Astrocyte (in vitro differentiated cells and primary cell): Measurements from ENCODE around the gene MYOCD. TPM values are rescaled to one million over a fixed set of nuclear protein-coding genes. Genes with fewer than 3 reads are reported as not detected.

Source experiments
- DNase-seq: peaks from one replicate; pipeline ENCODE4 v3.0.0-alpha.2; 2010; ENCODE audit warnings: low read depth
- FAIRE-seq: peaks from 2 replicates; lab custom pipeline; 2011; peaks lifted over from hg19 to GRCh38; lab: Jason Lieb, UNC
- H2AFZ ChIP-seq: 2 replicates; pipeline ENCODE4 v1.6.0; 2012; ENCODE audit warnings: low read depth, low read length, inconsistent platforms
- H3K27ac ChIP-seq: 2 replicates; pipeline ENCODE4 v1.5.1; 2011; ENCODE audit warnings: low read depth, low read length, inconsistent platforms
- H3K27me3 ChIP-seq: 2 replicates; pipeline ENCODE4 v1.6.0; 2011; ENCODE audit warnings: low read length, inconsistent platforms; ENCODE audit not compliant: insufficient read depth
- H3K36me3 ChIP-seq: 2 replicates; pipeline ENCODE4 v1.5.1; 2011; ENCODE audit warnings: low read length, inconsistent platforms; ENCODE audit not compliant: insufficient read depth
- H3K4me1 ChIP-seq: 2 replicates; pipeline ENCODE4 v1.5.1; 2011; ENCODE audit warnings: low read length, inconsistent platforms; ENCODE audit not compliant: insufficient read depth
- H3K4me2 ChIP-seq: 2 replicates; pipeline ENCODE4 v1.6.0; 2012; ENCODE audit warnings: low read length, inconsistent platforms
- H3K4me3 ChIP-seq: 2 replicates; pipeline ENCODE4 v1.5.1; 2011; ENCODE audit warnings: low read depth, mild to moderate bottlenecking, low read length, inconsistent platforms; ENCODE audit not compliant: insufficient read depth
- H3K79me2 ChIP-seq: 2 replicates; pipeline ENCODE4 v1.6.0; 2012; ENCODE audit warnings: mild to moderate bottlenecking, low read length, inconsistent platforms; ENCODE audit not compliant: insufficient read depth
- H3K9ac ChIP-seq: 2 replicates; pipeline ENCODE4 v1.6.0; 2012; ENCODE audit warnings: mild to moderate bottlenecking, low read length, inconsistent platforms
- H3K9me3 ChIP-seq: 2 replicates; pipeline ENCODE4 v1.5.1; 2012; ENCODE audit warnings: low read depth, mild to moderate bottlenecking, low read length, inconsistent platforms; ENCODE audit not compliant: insufficient read depth
- H4K20me1 ChIP-seq: 2 replicates; pipeline ENCODE4 v1.6.0; 2012; ENCODE audit warnings: low read length, inconsistent platforms; ENCODE audit not compliant: insufficient read depth
- H3K27ac Mint-ChIP-seq: one replicate; pipeline ENCODE4 v1.8.0; 2021; ENCODE audit warnings: mild to moderate bottlenecking, mixed read lengths; ENCODE audit not compliant: unreplicated experiment
- H3K27me3 Mint-ChIP-seq: one replicate; pipeline ENCODE4 v1.8.0; 2021; ENCODE audit warnings: low read depth, mixed read lengths; ENCODE audit not compliant: unreplicated experiment
- H3K36me3 Mint-ChIP-seq: one replicate; pipeline ENCODE4 v1.8.0; 2021; ENCODE audit warnings: low read depth, mixed read lengths; ENCODE audit not compliant: unreplicated experiment
- H3K4me1 Mint-ChIP-seq: one replicate; pipeline ENCODE4 v1.8.0; 2021; ENCODE audit warnings: low read depth, mixed read lengths; ENCODE audit not compliant: unreplicated experiment
- H3K4me3 Mint-ChIP-seq: one replicate; pipeline ENCODE4 v1.8.0; 2021; ENCODE audit warnings: mild to moderate bottlenecking, moderate library complexity, mixed read lengths; ENCODE audit not compliant: unreplicated experiment
- H3K9me3 Mint-ChIP-seq: one replicate; pipeline ENCODE4 v1.8.0; 2021; ENCODE audit warnings: mild to moderate bottlenecking, mixed read lengths; ENCODE audit not compliant: unreplicated experiment
- EZH2 ChIP-seq: IDR thresholded peaks from 2 replicates; pipeline ENCODE4 v1.6.1; 2012; ENCODE audit warnings: mild to moderate bottlenecking, low read length, inconsistent platforms; ENCODE audit not compliant: insufficient read depth
- total RNA-seq: library from RNA; stranded (reverse); gene quantifications from 2 replicates; pipeline ENCODE4 v1.2.1, GENCODE V29; 2021
- TF ChIP-seq, protein P1 (sequence below): IDR thresholded peaks from 2 replicates; pipeline ENCODE4 v1.5.1; 2011; ENCODE audit warnings: low read depth, mild to moderate bottlenecking, inconsistent platforms, low read length, moderate library complexity; ENCODE audit not compliant: insufficient read depth

The MYOCD gene
- total RNA-seq, 1 donor from 2014 or later: 2.8 TPM

DNA sequence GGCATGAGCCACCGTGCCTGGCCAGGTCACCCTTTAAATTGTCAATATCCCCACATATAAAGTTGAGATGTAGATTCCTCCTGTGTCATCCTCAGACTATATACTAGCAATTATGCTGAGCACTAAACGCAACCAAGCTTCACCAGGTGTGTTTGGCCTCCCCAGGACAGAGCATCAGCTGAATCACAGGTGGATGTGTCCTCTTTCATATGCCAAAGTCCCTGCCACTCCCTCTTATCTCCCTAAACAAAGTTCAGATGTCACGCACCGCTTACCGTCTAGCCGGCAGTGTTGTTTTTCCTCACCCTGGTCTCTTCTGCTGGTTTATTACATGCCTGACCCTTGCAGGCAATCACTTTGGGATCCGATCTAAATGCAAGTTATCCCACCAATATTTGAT, 79.8 kb downstream of the MYOCD start:
- H3K4me1 ChIP-seq: peaks cover 12% of the 10 kb centered on the region
- no peak overlapping the region for H2AFZ ChIP-seq
- no peaks in the 10 kb centered on the region for H3K79me2 ChIP-seq
- no peak overlapping the region for H3K9ac ChIP-seq
- no peaks in the 10 kb centered on the region for H3K27me3 ChIP-seq
- H4K20me1 ChIP-seq: no peaks in the 10 kb centered on the region
- H3K36me3 ChIP-seq: no peaks in the 10 kb centered on the region
- FAIRE-seq (no peak), DNase-seq (no peak)
- Mint-ChIP-seq H3K9me3 (no peaks in the 10 kb centered on the region), H3K36me3 (no peaks in the 10 kb centered on the region), H3K27ac (no peak overlapping the region), H3K4me3 (no peak overlapping the region), H3K4me1 (peaks cover 9% of the 10 kb centered on the region), H3K27me3 (no peaks in the 10 kb centered on the region)
- no peak overlapping the region for H3K27ac ChIP-seq
- no peaks in the 10 kb centered on the region for H3K9me3 ChIP-seq
- no peak overlapping the region for H3K4me3 ChIP-seq
- H3K4me2 ChIP-seq: no peak overlapping the region
- TF ChIP-seq, protein P1, sequence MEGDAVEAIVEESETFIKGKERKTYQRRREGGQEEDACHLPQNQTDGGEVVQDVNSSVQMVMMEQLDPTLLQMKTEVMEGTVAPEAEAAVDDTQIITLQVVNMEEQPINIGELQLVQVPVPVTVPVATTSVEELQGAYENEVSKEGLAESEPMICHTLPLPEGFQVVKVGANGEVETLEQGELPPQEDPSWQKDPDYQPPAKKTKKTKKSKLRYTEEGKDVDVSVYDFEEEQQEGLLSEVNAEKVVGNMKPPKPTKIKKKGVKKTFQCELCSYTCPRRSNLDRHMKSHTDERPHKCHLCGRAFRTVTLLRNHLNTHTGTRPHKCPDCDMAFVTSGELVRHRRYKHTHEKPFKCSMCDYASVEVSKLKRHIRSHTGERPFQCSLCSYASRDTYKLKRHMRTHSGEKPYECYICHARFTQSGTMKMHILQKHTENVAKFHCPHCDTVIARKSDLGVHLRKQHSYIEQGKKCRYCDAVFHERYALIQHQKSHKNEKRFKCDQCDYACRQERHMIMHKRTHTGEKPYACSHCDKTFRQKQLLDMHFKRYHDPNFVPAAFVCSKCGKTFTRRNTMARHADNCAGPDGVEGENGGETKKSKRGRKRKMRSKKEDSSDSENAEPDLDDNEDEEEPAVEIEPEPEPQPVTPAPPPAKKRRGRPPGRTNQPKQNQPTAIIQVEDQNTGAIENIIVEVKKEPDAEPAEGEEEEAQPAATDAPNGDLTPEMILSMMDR: no peak
- no peak for TF ChIP-seq EZH2

DNA sequence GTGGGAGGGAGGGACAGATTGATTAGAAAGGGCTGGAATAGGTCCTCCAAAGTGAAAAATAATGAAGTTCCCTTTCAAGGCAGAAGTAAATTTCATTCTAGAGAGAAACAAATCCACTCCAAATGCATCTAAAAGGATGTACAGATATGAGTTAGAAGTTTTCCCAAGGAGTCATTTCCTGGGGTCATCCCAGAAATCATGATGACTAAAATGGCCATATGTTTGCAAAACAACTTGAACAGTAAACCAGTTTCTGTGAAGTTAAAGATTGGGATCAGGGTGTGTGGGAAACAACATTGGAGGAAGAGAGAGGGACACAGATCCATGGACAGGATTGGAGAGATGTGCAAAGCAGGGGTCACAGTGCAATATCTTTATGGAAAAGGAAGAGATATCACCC, 91.1 kb downstream of the MYOCD start:
- FAIRE-seq (peak; percentile 55), DNase-seq (no peak)
- no peak for TF ChIP-seq EZH2
- TF ChIP-seq, protein P1: no peak
- H3K4me3 ChIP-seq: no peak overlapping the region
- H3K36me3 ChIP-seq: no peaks in the 10 kb centered on the region
- Mint-ChIP-seq H3K4me1 (peaks cover 5% of the 10 kb centered on the region), H3K9me3 (no peaks in the 10 kb centered on the region), H3K27ac (no peak overlapping the region), H3K36me3 (no peaks in the 10 kb centered on the region), H3K27me3 (peaks cover 4% of the 10 kb centered on the region), H3K4me3 (no peak overlapping the region)
- no peak overlapping the region for H2AFZ ChIP-seq
- H3K4me1 ChIP-seq: peaks cover 6% of the 10 kb centered on the region
- peak overlapping the region; percentile 60 for H3K27ac ChIP-seq
- no peaks in the 10 kb centered on the region for H3K9me3 ChIP-seq
- H3K9ac ChIP-seq: peak overlapping the region; percentile 30
- no peaks in the 10 kb centered on the region for H3K79me2 ChIP-seq
- no peaks in the 10 kb centered on the region for H3K27me3 ChIP-seq
- no peaks in the 10 kb centered on the region for H4K20me1 ChIP-seq
- peak overlapping the region; percentile 29 for H3K4me2 ChIP-seq

DNA sequence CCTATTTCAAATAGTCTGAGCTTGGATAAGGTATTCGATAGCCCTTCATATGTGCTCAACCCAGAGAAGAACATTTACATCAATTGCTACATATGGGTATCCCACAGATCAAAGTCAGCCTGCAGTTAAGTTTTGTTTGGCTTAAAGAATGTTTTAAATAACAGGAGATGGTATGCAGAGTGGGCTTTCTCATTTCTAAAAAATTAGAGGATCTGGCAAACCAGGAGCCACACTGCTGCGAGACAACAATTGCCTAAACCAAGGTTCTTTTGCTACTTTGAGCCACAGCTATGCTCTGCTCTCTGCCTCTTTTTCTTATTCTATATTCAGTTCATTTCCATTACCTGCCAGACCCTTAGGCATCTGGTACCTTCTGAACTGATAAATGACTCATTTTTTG, 93.4 kb downstream of the MYOCD start:
- Mint-ChIP-seq H3K9me3 (peaks cover 2% of the 10 kb centered on the region), H3K27ac (no peak overlapping the region), H3K4me3 (no peak overlapping the region), H3K36me3 (no peaks in the 10 kb centered on the region), H3K27me3 (peaks cover 6% of the 10 kb centered on the region), H3K4me1 (peaks cover 5% of the 10 kb centered on the region)
- H3K27ac ChIP-seq: no peak overlapping the region
- no peak overlapping the region for H3K4me2 ChIP-seq
- H3K36me3 ChIP-seq: no peaks in the 10 kb centered on the region
- H3K27me3 ChIP-seq: no peaks in the 10 kb centered on the region
- H3K4me3 ChIP-seq: no peak overlapping the region
- DNase-seq (no peak), FAIRE-seq (no peak)
- no peaks in the 10 kb centered on the region for H3K9me3 ChIP-seq
- no peaks in the 10 kb centered on the region for H3K79me2 ChIP-seq
- H2AFZ ChIP-seq: no peak overlapping the region
- TF ChIP-seq EZH2: no peak
- TF ChIP-seq, protein P1: no peak
- H3K4me1 ChIP-seq: peaks cover 6% of the 10 kb centered on the region
- H3K9ac ChIP-seq: no peak overlapping the region
- no peaks in the 10 kb centered on the region for H4K20me1 ChIP-seq
